NCI-H2171 treated with DMSO at 0.1 percent for 48 hours (cell line): ENCODE data around the gene SEMA3E.
"Not testable (repeated sequence)": the region's sequence is repeated elsewhere in the genome, so short reads cannot be mapped to it uniquely, and the experiment has no call there.

ENCODE experiments used
- DNase-seq: peaks from one replicate; lab custom pipeline; 2025; lab: John Stamatoyannopoulos, UW

SEMA3E gene

DNA sequence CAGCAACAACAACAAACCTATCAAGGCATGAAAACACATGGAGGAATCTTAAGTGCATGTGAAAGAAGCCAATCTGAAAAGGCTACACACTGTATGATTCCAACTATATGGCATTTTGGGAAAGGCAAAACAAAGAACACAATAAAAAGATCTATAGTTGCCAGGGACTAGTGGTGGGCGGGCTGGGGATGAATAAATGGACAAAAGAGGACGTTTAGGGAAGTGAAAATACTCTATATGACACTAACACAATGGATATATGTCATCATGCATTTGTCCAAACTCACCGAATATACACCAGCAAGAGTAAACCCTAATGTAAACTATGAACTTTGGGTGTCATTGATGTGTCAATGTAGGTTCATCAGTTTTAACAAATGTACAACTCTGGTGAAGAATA is 89.1 kb downstream of the SEMA3E start:
- DNase-seq: no peak

GRCh38 chr7:83552556-83552955 is 96.4 kb downstream of the SEMA3E start:
- not testable (repeated sequence) for DNase-seq

- DNase-seq: no peak
Measured at GRCh38 chr7:83550100-83550499, 98.8 kb downstream of the SEMA3E start.

- no peak for DNase-seq
Measured at GRCh38 chr7:83548250-83548649, 100.7 kb downstream of the SEMA3E start.

GRCh38 chr7:83547526-83547925 is 101.4 kb downstream of the SEMA3E start:
- DNase-seq: no peak

DNA sequence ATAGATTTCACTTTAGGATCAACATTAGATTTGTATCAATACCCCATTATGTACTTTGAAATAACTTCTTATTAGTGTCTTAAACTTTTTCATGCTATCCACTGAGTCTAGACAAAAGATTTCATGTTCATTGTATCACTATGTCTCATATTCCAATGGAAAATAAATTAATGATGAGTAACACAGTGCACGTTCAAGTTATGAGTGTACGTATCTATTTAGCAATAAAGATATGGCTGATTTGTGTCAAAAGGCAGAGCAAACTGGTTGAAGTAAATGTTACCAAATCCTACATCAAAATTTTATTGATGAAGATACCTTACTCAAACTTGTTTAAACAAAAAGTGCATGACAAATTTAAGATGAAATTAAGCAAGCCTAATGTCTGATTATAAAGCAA is 102.4 kb downstream of the SEMA3E start:
- no peak for DNase-seq

DNA sequence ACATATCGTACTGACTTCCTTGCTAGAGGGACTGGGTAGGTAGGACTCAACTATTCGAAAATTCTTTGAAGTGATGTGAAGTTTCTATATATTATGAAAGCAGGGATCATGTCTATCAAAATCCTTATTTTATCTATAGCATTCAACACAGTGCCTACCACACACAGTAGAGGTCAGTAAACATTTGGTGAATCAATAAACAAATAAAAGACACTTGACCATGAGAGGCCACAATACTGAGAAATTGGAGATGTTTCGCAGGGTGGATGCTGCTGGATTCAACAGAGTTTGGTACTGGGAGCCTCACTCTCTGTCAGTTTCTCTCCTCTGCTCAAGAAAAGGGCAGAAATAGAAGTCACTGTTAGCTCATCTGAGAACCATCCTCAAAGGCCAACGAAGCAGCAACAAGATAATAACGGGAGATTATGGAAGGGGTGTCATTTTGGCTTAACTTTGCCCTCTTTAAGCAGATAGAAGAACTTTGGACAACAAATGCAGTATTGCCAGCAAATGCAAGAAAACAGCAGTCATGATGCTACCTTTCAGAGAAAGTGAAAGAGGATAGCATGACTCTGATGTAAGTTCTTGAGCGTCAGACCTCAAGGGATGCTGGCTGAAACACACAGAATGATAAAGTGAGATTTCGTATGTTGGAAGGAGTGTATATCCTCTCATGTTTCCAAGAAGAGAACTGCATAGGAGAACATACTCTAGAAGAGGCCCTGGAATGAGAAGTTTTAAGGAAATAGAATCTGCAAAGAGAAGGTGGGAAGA is 107.6 kb downstream of the SEMA3E start:
- no peak for DNase-seq

DNA sequence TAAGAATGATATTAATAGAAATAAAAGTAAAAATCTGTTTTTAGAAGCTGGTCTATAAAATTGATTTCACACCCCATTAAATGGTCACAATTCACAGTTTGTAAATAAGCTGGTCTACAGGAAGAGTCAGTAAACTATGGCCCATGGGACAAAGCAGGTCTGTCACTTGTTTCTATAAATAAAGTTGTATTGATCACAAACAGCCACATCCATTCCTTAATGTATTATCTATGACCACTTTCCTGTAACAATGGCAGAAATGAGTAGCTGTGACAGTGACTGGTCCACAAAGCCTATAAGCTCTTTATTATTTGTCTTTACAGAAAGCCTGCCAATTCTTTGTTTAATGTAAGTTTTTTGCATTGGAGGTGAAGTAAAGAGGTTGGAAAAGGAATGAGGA is 114.5 kb downstream of the SEMA3E start:
- no peak for DNase-seq

GRCh38 chr7:83532219-83532618 is 116.7 kb downstream of the SEMA3E start:
- DNase-seq: no peak

DNA sequence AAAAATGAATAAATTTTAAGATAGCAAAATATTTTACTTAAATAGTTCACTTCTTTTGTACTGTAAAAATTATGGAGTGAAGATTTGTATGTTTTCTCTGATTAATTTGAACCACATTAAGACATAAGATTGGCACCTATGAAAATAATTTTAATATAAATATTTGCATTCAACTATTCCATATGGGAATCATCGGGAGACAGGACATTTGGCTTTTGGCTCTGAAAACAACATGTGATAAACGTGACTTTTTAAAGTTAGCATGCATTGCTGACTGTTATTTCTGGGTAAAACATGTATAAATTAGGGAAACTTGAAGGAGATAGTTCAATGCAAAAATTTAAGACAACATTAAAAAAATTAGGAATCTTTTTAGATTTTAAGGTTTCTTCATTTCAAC is 117.2 kb downstream of the SEMA3E start:
- DNase-seq: no peak

DNA sequence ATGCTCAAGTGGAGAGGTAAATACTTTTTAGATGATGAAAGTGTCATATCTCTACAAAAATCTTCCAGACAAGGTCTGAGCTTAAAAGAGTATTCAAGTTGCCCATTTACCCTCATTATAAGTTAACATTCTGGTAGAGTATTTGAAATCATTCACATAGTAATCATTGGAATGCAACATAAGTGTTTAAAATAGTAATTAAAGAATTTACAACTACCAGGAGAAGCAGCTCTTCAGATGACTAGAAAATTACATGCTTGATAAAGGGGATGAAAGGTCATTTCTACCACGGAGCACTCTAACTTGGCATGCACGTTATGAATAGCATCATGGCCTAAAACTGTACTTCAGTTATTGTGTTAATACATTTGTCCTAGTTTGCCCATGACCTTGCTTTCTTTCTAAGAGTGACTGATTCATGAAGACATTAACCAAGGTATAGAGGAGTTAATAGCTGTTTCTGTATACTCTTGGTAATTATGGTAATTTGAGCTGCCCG is 120.0 kb downstream of the SEMA3E start:
- DNase-seq: no peak

GRCh38 chr7:83524277-83525075 is 124.5 kb downstream of the SEMA3E start:
- no peak for DNase-seq

GRCh38 chr7:83520726-83521125 is 128.2 kb downstream of the SEMA3E start:
- no peak for DNase-seq

DNA sequence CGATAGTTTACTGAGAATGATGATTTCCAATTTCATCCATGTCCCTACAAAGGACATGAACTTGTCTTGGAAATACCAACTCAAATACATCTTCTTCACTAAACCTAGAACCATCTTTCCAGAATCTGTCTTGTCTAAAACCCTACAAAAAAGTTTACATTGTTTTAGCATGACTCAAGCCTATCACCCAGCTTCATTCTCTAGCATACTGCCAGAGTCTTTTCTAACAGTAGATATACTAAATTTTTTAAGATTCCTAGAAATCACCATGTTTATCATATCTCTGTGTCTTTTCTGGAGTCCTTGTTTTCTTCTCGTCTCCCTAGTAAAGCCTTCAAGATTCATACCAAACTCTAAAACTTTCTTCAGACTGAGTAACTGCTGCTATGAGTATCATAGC is 129.7 kb downstream of the SEMA3E start:
- DNase-seq: no peak

GRCh38 chr7:83517035-83517700 is 131.8 kb downstream of the SEMA3E start:
- no peak for DNase-seq

- DNase-seq: no peak
Measured at GRCh38 chr7:83514977-83515376, 134.0 kb downstream of the SEMA3E start.

DNA sequence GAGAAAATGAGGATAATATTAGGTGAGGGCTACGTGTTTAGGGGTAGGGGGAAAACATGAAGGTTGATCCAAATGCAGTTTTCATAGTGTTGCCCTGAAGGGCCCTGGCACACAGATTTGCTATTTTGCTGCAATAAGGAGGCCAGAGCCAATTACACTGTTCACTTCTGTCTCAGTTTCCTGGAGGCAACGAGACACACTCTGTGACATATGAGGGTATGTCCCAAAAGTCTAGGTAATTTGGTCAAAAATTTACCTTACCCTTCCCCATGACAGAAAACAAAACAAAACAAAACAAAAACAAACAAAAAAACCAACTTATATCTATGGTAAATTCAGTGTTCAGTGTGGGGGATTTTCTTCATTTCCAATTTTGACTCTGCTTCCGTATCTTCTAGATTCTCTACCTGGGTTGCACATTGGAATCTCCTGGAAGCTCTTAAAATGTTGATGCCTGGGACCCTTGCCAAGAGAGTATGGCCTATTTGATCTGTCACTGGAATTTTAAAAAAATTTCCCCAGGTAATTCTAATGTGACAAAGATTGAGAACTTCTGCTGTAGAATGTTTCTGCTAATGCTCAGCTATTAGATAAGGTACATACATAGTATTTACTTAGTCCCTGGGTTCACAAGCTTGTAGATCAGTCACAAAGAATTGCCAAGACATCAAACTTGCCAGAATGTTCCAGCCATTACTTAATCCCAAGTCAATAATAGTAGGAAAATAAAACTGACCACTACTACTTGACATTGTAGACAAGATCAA is 139.5 kb downstream of the SEMA3E start:
- DNase-seq: no peak

GRCh38 chr7:83504330-83504729 is 144.6 kb downstream of the SEMA3E start:
- DNase-seq: no peak

DNA sequence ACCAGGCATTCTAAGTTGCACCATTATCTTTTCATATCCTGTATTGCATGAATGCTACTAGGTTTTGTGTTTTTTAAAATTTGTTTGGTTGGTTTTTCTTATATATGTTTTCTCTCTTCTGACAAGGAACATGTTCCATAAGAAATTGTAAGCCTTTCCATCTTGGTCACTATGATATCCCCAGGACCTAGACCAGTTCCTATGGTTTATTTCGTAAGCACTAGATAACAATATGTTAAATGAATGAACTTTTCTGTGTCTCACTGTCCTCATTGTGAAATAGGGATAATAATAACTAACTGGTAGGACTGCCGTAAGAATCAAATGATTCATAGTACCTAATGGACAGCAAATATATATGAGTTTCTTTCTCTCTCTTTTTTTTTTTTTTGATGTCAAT is 146.3 kb downstream of the SEMA3E start:
- DNase-seq: no peak

DNA sequence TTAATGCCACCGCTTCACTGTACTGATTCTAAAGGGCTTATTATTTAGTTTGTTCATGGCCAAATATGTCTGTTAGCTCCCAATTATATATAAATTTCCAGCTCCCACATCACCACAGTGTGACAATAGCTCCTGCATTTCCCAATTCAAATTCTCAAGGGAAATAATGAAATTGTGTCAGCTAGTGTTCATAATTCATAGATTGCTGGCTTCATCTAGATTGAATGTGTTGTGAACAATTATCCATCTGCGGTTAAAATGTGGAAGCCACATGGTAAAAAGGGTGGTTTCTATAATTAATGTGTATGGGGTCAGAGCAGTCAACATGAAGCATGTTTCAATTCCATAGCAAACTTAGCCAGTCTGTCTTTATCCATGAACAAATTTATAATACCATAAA is 154.3 kb downstream of the SEMA3E start:
- no peak for DNase-seq

DNA sequence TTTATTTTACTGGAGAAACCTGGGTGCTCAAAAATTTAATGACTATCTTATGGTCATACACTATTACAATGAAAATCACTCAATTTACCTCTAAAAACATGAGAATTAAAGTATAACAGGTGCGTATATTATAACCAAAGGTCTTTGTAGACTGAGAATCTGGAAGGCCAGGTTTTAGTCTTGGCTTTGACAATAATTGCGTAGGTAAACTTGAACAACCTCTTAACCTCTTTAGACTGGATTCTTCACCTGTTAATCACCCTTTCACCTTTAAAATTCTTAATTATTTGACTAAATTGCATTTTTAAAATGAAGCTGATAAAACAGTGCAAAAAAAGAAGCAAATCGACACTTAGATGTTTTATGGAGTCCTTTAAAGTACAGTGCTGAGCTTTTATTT is 156.1 kb downstream of the SEMA3E start:
- no peak for DNase-seq

- no peak for DNase-seq
Measured at GRCh38 chr7:83487801-83488200, 161.1 kb downstream of the SEMA3E start.
